AG09319 (cell line): ENCODE data around the gene NPIPB8.
"Not testable (repeated sequence)": the region's sequence is repeated elsewhere in the genome, so short reads cannot be mapped to it uniquely, and the experiment has no call there.

Experiments
- DNase-seq: peaks from one replicate; pipeline ENCODE4 v3.0.0-alpha.2; 2010; ENCODE audit warnings: low read depth; ENCODE audit errors: extremely low read depth
- TF ChIP-seq, protein P1 (sequence below): IDR thresholded peaks from 2 replicates; pipeline ENCODE4 v1.5.1; 2011; ENCODE audit warnings: low read depth, mild to moderate bottlenecking, inconsistent platforms, low read length, moderate library complexity

Gene NPIPB8

DNA sequence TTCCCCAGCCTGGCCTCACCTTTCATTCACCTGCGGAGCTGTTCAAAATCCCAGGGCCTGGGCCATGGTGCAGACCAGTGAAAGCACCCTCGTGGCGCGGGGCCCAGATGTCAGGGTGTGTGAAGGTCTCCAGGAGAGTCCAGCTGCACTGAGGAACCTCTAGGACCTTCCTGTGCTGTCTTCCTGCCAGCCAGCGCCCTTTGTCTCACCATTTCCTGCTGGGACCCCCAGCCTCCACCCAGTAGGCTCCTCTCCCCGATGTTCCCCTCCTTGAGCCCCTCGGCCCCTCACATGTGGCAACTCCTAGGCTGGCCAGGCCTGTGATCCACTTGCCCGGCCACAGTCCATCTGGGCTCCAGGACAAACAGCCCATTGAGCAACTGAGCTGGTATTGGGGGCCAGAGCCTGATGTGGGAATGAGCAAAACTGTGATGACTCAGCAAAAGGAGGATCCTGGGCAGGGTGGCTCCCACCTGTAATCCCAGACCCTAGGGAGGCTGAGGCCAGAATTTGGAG lies 41.7 kb upstream of the NPIPB8 start:
- no peak for DNase-seq
- TF ChIP-seq, protein P1, sequence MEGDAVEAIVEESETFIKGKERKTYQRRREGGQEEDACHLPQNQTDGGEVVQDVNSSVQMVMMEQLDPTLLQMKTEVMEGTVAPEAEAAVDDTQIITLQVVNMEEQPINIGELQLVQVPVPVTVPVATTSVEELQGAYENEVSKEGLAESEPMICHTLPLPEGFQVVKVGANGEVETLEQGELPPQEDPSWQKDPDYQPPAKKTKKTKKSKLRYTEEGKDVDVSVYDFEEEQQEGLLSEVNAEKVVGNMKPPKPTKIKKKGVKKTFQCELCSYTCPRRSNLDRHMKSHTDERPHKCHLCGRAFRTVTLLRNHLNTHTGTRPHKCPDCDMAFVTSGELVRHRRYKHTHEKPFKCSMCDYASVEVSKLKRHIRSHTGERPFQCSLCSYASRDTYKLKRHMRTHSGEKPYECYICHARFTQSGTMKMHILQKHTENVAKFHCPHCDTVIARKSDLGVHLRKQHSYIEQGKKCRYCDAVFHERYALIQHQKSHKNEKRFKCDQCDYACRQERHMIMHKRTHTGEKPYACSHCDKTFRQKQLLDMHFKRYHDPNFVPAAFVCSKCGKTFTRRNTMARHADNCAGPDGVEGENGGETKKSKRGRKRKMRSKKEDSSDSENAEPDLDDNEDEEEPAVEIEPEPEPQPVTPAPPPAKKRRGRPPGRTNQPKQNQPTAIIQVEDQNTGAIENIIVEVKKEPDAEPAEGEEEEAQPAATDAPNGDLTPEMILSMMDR, result no peak

DNA sequence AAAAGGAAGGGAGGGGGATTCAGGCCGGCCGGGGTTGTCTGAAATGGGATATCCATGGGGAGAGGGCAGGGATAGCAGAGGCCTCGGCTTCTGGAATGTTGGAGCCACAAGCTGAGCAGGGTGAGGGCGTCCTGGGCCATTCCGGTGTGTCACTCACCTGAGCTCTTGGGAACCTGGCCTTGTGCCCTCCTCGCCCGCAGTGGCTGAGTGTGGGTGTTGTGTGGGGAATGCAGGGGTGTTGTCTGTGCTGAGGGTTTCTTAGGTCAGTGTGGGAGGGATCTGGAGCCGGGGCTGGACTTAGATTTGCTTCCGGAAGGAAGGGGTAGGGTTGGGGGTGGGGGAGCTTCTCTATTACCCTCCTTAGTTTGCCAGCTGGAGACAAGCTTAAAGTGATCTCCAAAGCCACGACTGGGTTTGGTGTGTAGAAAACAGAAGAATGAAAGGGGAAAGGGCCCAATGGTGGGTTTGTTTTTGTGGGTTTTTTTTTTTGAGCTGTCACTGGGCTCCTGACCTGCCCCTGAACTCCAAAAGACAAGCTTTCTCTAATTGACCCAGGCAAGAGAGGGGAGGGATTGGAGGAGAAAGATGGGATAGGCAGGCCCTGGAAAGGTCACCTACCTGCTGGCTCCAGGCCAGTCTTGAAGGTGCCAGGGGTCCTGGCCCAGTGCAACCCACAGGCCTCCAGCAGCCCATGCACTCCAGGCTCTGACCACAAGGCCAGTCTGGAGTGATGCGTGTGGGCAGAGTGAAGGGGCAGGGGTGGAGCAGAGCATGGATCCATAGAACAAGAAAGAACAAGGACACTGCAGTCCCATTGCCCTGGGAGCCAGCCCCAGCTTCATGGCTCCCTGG lies 40.8 kb upstream of the NPIPB8 start, which contains the start of gene SULT1A2:
TSS of gene SULT1A2 (minus strand) at position 211 of the 852 bp plus-strand sequence. CDS start 1,120 bp downstream, outside the sequence.
- TF ChIP-seq, protein P1, result no peak
- no peak for DNase-seq

DNA sequence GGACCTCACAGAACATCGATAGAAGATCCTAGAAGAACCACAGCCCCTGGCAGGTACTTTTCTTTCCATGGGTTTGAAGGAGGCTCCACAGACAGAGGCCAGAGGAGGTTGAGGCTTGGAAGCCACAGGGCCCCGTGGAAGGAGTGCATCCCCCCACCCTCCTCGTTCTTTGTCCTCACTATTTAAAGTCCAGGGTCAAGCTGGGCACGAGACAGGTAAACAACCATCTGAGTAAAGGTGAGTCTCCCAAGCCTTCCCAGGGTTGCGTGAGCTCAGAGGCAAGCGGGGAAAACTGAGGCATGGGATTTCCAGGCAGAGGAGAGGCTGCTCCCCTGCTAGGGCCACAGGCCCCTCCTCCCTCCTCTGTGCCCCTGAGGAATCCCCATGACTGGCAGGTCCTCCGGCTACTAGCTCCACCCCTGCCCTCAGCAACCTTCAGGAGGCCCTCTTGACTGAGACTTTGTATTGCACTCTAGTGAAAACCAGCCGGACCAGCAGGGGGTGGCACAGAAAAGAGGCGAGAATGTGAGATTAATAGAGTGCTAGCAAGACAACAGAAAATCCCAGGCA lies 40.1 kb upstream of the NPIPB8 start:
- TF ChIP-seq, protein P1, result no peak
- DNase-seq, result no peak

DNA sequence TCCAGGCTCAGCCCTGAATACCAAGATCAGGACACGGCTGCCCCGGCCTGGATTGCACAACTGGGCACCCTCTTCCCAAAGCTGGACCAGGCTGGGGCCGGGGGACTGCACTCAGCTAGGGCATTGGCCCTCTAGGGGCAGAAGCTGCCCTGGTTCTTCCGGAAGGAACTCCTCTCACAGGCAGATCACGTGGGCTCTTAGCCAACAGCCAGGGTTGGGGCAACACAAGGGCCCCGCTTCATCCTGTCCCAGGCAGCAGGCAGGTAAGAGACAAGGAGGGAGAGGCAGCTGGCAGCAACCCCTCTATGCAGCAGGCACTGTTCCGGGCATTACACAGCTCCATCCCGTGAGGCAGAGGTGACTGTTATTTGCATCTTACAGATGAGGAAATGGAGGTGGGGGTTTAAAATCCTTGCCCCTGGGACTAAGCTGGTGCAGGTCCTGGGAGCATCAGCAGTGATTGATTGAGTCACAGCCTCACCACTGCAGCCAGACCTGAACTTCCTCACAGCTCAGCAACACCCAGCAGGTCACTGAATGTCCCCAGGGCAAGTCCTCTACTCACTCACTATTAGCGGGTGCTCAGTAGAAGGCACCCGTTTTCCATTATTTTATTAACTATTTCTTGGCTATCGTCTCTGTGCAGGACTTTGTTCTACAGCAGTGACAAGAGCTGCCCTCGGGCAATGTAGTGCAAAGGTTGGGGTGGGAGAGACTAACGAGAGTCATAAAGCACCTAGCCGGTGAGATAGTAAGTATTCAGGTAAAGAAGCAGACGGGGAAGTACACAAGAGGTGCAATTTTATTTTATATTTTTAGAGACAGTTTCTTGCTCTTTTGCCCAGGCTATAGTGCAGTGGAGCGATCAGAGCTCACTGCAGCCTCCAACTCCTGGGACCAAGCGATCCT lies 38.2 kb upstream of the NPIPB8 start:
- DNase-seq, result not testable (repeated sequence)

DNA sequence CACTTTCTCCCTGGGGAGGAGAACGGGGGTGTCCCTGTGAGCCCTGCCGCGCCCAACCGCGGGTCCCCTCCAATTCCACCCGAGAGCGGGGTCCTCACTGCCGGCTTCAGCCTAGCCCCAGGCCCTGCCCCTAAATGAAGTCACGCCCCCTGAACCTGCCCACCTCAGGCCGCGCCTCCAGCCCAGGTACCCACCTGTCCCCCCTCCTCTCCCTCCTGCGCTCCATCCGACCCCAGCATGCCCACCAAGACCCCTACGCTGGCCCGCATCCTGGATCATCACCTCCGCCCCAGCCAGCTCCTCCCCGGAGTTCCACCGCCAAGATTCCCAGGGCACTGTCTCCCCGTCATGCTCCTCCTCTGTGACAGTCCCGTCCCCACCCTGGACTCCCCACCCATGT lies 36.9 kb upstream of the NPIPB8 start:
- DNase-seq, result not testable (repeated sequence)

DNA sequence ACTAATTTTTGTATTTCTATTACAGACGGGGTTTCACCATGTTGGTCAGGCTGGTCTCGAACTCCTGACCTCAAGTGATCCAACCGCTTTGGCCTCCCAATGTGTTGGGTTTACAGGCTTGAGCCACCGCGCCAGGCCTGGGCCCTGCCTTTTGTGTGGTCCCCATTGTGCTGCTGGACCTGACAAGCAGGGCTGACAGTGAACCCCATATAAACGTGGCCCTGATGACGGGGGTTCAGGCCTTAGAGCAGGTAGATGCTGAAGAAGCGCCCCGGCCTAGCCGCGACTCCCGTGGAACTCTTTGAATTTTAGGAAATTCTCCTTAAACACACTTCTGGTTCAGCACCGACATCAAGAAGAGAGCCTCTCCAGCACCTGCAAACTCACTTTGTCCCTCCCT lies 36.3 kb upstream of the NPIPB8 start:
- DNase-seq, result not testable (repeated sequence)

DNA sequence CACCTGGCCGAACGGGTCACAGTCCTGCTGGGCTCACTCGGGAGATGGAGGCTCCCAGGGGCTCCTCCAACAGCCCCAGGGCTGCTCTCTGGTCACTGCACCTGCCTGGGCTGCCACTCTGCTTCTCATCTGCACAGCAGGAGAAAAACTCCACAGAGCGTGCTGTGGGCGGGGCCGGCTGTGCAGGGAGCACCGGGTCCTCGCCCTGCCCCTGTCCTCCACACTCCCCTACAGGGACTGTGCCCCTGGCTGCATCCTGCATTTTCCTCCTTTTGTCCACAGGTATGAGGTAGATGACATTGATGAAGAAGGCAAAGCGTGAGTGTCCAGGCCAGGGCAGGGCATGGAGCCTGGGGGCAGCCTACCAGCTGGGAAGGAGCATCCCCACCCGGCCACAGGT lies 35.8 kb upstream of the NPIPB8 start:
- DNase-seq, result not testable (repeated sequence)

DNA sequence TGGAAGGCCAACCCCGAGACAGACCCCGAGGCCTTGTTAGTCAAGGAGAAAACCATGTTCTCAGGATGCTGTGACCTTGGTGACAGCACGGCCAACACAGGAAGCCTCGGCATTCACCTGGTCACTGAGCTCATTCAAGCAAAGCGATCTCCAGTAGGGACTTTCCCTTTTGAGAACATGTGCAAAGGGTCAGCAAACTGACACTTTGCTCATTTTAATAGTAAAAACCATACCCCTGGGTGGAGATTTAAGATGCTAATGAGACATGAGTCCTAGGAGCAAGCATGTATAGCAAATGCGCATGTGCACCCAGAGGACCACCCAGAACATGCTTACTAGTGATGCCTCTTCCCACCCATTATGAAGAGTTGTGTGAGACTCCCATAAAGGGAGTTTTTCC lies 35.3 kb upstream of the NPIPB8 start:
- DNase-seq, result no peak
- TF ChIP-seq, protein P1, result no peak
